Adrenal gland (tissue), 5 donors: ENCODE measurements around the gene ARMC6.

Experiments used
- POLR2A ChIP-seq, 2 donors: fragments of 450-650 bp; IDR thresholded peaks; one replicate each; pipeline ENCODE4 v1.6.1; 2017; ENCODE audit warnings: antibody characterized with exemption in 2 of 2, mild to moderate bottlenecking in 2 of 2, moderate library complexity in 1 of 2
- TF ChIP-seq, protein P1 (sequence below), 6 experiments: fragments of 450-650 bp in 4 of 6; fragments of 200-600 bp in 2 of 6; sonication (generic) in 1 of 6; IDR thresholded peaks; 1 replicate in 5 of 6; 2 replicates in 1 of 6; pipeline versions ENCODE4 v1.5.1 to v1.8.0; 2016 to 2021; ENCODE audit warnings: antibody characterized with exemption in 6 of 6, mild to moderate bottlenecking in 2 of 6, moderate library complexity in 1 of 6
- donor health status: DM: no; HTN: no; CAD: no.

DNA sequence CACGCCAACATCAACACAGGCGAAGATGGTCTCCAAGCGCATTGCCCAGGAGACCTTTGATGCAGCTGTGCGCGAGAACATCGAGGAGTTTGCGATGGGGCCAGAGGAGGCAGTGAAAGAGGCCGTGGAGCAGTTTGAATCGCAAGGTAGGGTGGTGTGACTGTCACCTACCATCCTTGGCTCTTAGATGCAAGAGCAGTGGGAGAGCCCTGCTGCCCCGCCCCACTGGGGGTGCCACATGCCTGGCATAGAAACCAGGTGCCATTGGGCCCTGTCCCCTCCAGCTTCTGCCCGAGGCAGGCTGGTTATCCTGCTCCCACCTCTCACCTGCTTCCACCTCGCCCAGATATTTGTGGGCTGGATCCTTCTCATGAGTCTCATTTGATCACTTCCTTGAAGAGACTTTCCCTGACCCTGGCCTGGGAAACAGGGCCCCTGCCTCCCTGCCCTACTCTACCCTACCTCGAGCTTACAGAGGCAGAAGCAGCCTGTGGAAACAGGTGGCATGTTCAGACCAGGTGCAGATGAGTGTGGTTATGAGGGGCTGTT, 9.4 kb downstream of the ARMC6 start:
- no peak for TF ChIP-seq POLR2A (IDR thresholded peaks at IDR 0.05)
- TF ChIP-seq, protein P1, sequence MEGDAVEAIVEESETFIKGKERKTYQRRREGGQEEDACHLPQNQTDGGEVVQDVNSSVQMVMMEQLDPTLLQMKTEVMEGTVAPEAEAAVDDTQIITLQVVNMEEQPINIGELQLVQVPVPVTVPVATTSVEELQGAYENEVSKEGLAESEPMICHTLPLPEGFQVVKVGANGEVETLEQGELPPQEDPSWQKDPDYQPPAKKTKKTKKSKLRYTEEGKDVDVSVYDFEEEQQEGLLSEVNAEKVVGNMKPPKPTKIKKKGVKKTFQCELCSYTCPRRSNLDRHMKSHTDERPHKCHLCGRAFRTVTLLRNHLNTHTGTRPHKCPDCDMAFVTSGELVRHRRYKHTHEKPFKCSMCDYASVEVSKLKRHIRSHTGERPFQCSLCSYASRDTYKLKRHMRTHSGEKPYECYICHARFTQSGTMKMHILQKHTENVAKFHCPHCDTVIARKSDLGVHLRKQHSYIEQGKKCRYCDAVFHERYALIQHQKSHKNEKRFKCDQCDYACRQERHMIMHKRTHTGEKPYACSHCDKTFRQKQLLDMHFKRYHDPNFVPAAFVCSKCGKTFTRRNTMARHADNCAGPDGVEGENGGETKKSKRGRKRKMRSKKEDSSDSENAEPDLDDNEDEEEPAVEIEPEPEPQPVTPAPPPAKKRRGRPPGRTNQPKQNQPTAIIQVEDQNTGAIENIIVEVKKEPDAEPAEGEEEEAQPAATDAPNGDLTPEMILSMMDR (IDR thresholded peaks at IDR 0.05) = no peak
